22Rv1 (cell line): ENCODE results near the gene GIMAP6.
"Not testable (repeated sequence)": the region's sequence is repeated elsewhere in the genome, so short reads cannot be mapped to it uniquely, and the experiment has no call there.

Source experiments
- ZFX ChIP-seq: fragments of 450-650 bp; IDR thresholded peaks from 2 replicates; pipeline ENCODE4 v1.6.1; 2017; ENCODE audit warnings: antibody characterized with exemption, borderline replicate concordance
- TF ChIP-seq, protein P1 (sequence below): fragments of 450-650 bp; IDR thresholded peaks from 2 replicates; pipeline ENCODE4 v1.5.1; 2017; ENCODE audit warnings: mild to moderate bottlenecking

DNA sequence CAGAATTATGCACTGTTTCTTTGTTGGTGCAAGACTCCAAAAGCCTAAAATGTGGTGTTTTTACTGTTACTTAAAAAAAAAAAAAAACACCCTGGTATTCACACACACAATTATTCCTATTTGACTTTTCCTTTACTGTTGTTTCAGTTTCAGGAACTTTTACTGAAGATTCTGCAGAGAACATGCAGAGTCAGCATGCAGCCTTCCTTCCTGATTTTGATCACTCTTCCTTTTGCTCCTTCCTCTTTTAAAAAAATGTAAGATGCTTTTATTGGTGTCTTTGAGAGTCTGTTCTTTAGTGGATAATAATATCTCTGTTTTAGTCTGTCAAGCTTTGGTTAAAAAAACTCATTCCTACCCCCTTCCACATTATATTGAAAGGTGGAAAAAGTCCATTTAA, 44.1 kb upstream of the GIMAP6 start:
- TF ChIP-seq, protein P1, sequence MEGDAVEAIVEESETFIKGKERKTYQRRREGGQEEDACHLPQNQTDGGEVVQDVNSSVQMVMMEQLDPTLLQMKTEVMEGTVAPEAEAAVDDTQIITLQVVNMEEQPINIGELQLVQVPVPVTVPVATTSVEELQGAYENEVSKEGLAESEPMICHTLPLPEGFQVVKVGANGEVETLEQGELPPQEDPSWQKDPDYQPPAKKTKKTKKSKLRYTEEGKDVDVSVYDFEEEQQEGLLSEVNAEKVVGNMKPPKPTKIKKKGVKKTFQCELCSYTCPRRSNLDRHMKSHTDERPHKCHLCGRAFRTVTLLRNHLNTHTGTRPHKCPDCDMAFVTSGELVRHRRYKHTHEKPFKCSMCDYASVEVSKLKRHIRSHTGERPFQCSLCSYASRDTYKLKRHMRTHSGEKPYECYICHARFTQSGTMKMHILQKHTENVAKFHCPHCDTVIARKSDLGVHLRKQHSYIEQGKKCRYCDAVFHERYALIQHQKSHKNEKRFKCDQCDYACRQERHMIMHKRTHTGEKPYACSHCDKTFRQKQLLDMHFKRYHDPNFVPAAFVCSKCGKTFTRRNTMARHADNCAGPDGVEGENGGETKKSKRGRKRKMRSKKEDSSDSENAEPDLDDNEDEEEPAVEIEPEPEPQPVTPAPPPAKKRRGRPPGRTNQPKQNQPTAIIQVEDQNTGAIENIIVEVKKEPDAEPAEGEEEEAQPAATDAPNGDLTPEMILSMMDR, result not testable (repeated sequence)
- not testable (repeated sequence) for TF ChIP-seq ZFX
